ENCODE data around the gene NAALADL2. TPM values are rescaled to one million over a fixed set of nuclear protein-coding genes. Genes with fewer than 3 reads are reported as not detected.

Gene NAALADL2
- total and polyA plus RNA-seq, 2 of the 13 experiments (the other 11 are each of a cell fraction or from before 2014, with no cell fraction given): 0.08 TPM; not detected in 1

GRCh38 chr3:175749981-175750380 is 890.8 kb downstream of the NAALADL2 start:
- TF ChIP-seq GZF1 (CRISPR knock-in tag; IDR thresholded peaks at IDR 0.05) (no peak), ADNP (CRISPR knock-in tag; IDR thresholded peaks at IDR 0.05) (no peak), HES4 (CRISPR knock-in tag; IDR thresholded peaks at IDR 0.05; ENCODE audit: borderline replicate concordance) (no peak), ETV5 (CRISPR knock-in tag; IDR thresholded peaks at IDR 0.05; ENCODE audit: borderline replicate concordance) (no peak), ZFYVE20 (CRISPR knock-in tag; IDR thresholded peaks at IDR 0.05; ENCODE audit: borderline replicate concordance, low read depth) (no peak), NFAT5 (CRISPR knock-in tag; IDR thresholded peaks at IDR 0.05) (no peak), PLSCR1 (CRISPR knock-in tag; IDR thresholded peaks at IDR 0.05; ENCODE audit: borderline replicate concordance) (no peak)
- DNase-seq (ENCODE audit: low spot score) (no peak), FAIRE-seq (no peak), ATAC-seq (no peak)
- H3K4me1 ChIP-seq (ENCODE audit: insufficient read depth, low read length): no peaks in the 10 kb centered on the region
- no peak overlapping the region for H3K4me2 ChIP-seq (ENCODE audit: low read depth, low read length)
- no peaks in the 10 kb centered on the region for H3K36me3 ChIP-seq (replicated peaks in 1 of 2; ENCODE audit: control insufficient read depth in 1 of 2, insufficient read depth in 2 of 2, low read length in 2 of 2)
- H3K27me3 ChIP-seq (ENCODE audit: control insufficient read depth in 1 of 2, insufficient read depth in 2 of 2, low read length in 2 of 2): no peaks in the 10 kb centered on the region
- in situ Hi-C loops (cut with HindIII; ENCODE audit: extremely low pct_ligation_motif_present, low pct_unique_long_range_greater_than_20kb): no loop called here
- H2AFZ ChIP-seq (ENCODE audit: low read length): no peak overlapping the region
- no peak overlapping the region for H3K4me3 ChIP-seq (replicated peaks in 1 of 3; ENCODE audit: insufficient read depth in 1 of 3, low read depth in 2 of 3, low read length in 3 of 3)
- no TSS peak for BruUV-seq (replicated peaks)
- peaks cover 11% of the 10 kb centered on the region for H3K9me3 ChIP-seq (ENCODE audit: low read length)
- POLR2A ChIA-PET: no interaction called here
- no peak overlapping the region for H3K27ac ChIP-seq (ENCODE audit: extremely low read length, insufficient read depth, low read length)
- CTCF ChIA-PET (ENCODE audit: low intra/inter-chr PET ratio, low total read pairs): no interaction called here
- no peaks in the 10 kb centered on the region for H4K20me1 ChIP-seq (ENCODE audit: insufficient read depth, low read length)
- no peaks in the 10 kb centered on the region for H3K79me2 ChIP-seq (ENCODE audit: insufficient read depth, low read length)
- H3K9ac ChIP-seq (ENCODE audit: insufficient read depth, low read depth, low read length): no peak overlapping the region
- intact Hi-C loops (cut with micrococcal nuclease; ENCODE audit: unreplicated experiment): no loop called here
- WGBS (ENCODE audit: low lambda C conversion rate): 0% methylated on average over 2 of the region's 2 CpGs
